ENCODE data around the gene DCX.

DNA sequence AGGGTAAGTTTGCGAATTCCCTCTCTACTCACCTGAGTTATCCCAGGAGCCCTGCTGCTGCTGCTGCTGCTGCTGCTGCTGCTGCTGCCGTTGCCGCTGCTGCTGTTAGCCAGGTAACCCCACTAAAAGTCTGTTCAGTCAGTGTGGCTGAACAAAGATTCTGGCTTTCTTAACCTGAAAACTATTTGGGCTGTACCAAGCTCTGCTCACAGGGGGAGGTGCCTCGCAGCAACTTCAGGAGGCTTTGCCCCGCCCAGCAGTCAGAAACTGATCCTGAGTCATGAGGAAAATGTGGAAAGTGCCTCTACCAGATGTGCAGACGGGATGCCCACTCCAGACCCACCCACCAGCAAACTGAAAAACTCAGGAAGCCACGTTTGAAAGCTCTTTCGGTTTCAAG, 141.7 kb downstream of the DCX start, which contains the start of gene CAPN6:
- TF ChIP-seq POLR2A (IDR thresholded peaks at IDR 0.05; ENCODE audit: low read length) (no peak), GATA1 (IDR thresholded peaks at IDR 0.05; ENCODE audit: low read depth, low read length) (no peak)
